Measurements from ENCODE around the gene TDP1.

DNA sequence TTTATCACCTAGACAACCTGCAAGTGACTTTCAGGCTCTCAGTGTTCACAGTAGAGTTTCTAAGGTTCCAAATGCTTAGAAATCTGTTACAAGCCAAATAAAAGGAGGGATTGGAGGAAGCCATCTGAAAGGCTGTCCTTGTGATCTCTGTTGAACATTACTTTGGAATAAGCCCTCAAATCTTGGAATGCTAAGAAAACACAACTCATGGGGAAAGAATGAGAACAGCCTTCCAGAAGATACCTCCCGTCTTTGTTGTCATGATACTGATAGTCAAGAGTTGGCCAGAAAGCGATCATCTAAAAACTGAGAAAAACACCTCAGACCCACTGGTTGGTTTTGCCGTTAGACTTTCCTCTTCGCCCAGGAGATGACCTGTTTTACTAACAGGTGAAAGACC lies 61.6 kb downstream of the TDP1 start:
- TF ChIP-seq, protein P1, sequence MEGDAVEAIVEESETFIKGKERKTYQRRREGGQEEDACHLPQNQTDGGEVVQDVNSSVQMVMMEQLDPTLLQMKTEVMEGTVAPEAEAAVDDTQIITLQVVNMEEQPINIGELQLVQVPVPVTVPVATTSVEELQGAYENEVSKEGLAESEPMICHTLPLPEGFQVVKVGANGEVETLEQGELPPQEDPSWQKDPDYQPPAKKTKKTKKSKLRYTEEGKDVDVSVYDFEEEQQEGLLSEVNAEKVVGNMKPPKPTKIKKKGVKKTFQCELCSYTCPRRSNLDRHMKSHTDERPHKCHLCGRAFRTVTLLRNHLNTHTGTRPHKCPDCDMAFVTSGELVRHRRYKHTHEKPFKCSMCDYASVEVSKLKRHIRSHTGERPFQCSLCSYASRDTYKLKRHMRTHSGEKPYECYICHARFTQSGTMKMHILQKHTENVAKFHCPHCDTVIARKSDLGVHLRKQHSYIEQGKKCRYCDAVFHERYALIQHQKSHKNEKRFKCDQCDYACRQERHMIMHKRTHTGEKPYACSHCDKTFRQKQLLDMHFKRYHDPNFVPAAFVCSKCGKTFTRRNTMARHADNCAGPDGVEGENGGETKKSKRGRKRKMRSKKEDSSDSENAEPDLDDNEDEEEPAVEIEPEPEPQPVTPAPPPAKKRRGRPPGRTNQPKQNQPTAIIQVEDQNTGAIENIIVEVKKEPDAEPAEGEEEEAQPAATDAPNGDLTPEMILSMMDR (conservative IDR thresholded peaks at IDR 0.05; ENCODE audit: low read depth, low read length) = no peak
- TF ChIP-seq, protein P2, sequence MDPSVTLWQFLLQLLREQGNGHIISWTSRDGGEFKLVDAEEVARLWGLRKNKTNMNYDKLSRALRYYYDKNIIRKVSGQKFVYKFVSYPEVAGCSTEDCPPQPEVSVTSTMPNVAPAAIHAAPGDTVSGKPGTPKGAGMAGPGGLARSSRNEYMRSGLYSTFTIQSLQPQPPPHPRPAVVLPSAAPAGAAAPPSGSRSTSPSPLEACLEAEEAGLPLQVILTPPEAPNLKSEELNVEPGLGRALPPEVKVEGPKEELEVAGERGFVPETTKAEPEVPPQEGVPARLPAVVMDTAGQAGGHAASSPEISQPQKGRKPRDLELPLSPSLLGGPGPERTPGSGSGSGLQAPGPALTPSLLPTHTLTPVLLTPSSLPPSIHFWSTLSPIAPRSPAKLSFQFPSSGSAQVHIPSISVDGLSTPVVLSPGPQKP (IDR thresholded peaks at IDR 0.05; ENCODE audit: borderline replicate concordance, low read depth, low read length) = no peak
- TF ChIP-seq POLR2A (IDR thresholded peaks at IDR 0.05; ENCODE audit: low read depth, low read length) (no peak), CHD1 (IDR thresholded peaks at IDR 0.05; ENCODE audit: low read depth, low read length) (no peak), RFX5 (IDR thresholded peaks at IDR 0.05; ENCODE audit: low read depth, low read length) (no peak), RAD21 (IDR thresholded peaks at IDR 0.05; ENCODE audit: low read length) (no peak), SMC3 (IDR thresholded peaks at IDR 0.05; ENCODE audit: low read depth, low read length) (no peak)
